T1000 (cell line): ENCODE measurements around the gene LIPC.

Experiments
- DNase-seq: peaks from one replicate; lab custom pipeline; 2025; ENCODE audit warnings: mixed read lengths; lab: John Stamatoyannopoulos, UW

The LIPC gene

GRCh38 chr15:58616171-58616570 is 184.4 kb downstream of the LIPC start:
- no peak for DNase-seq
